Neural progenitor cell (in vitro differentiated cells): ENCODE results near the gene DYSF. TPM values are rescaled to one million over a fixed set of nuclear protein-coding genes. Genes with fewer than 3 reads are reported as not detected.

ENCODE experiments used
- DNase-seq: peaks from one replicate; pipeline ENCODE4 v3.0.0-alpha.2; 2016; ENCODE audit warnings: low spot score
- H2AFZ ChIP-seq: fragments of 200-600 bp; sonication (generic); replicated peaks from 2 replicates; pipeline ENCODE4 v1.6.1; 2016; ENCODE audit warnings: antibody characterized with exemption
- H3F3A ChIP-seq: fragments of 200-600 bp; sonication (generic); 2 replicates; pipeline ENCODE4 v1.6.1; 2016; ENCODE audit warnings: antibody characterized with exemption, low read depth
- H3K27ac ChIP-seq: fragments of 200-600 bp; sonication (generic); 2 replicates; pipeline ENCODE4 v1.5.1; 2016; ENCODE audit warnings: mild to moderate bottlenecking
- H3K27me3 ChIP-seq: fragments of 200-600 bp; sonication (generic); 2 replicates; pipeline ENCODE4 v1.6.1; 2016; ENCODE audit warnings: mild to moderate bottlenecking, moderate library complexity
- H3K36me3 ChIP-seq: fragments of 200-600 bp; sonication (generic); 2 replicates; pipeline ENCODE4 v1.5.1; 2016
- H3K4me1 ChIP-seq: fragments of 200-600 bp; sonication (generic); 2 replicates; pipeline ENCODE4 v1.6.1; 2016; ENCODE audit warnings: mixed run types
- H3K4me2 ChIP-seq: fragments of 200-600 bp; sonication (generic); 2 replicates; pipeline ENCODE4 v1.6.1; 2016
- H3K4me3 ChIP-seq: fragments of 200-600 bp; sonication (generic); 2 replicates; pipeline ENCODE4 v1.5.1; 2016
- H3K79me2 ChIP-seq: fragments of 200-600 bp; sonication (generic); 2 replicates; pipeline ENCODE4 v1.6.1; 2016; ENCODE audit warnings: low read depth
- H3K9ac ChIP-seq: fragments of 200-600 bp; sonication (generic); 2 replicates; pipeline ENCODE4 v1.6.1; 2016
- H3K9me3 ChIP-seq: fragments of 200-600 bp; sonication (generic); 2 replicates; pipeline ENCODE4 v1.5.1; 2016; ENCODE audit warnings: low read depth
- H4K20me1 ChIP-seq: fragments of 200-600 bp; sonication (generic); 2 replicates; pipeline ENCODE4 v1.6.1; 2016; ENCODE audit warnings: low read depth
- H3K27ac Mint-ChIP-seq: 3 replicates; pipeline ENCODE4 v1.8.0; 2021; ENCODE audit warnings: mixed read lengths
- H3K27me3 Mint-ChIP-seq: 2 replicates; pipeline ENCODE4 v1.8.0; 2022; ENCODE audit warnings: low read depth, mild to moderate bottlenecking, inconsistent platforms, moderate library complexity, mixed read lengths; ENCODE audit not compliant: insufficient read depth
- H3K36me3 Mint-ChIP-seq: 3 replicates; pipeline ENCODE4 v1.8.0; 2021; ENCODE audit warnings: mixed read lengths
- H3K4me1 Mint-ChIP-seq: 3 replicates; pipeline ENCODE4 v1.8.0; 2021; ENCODE audit warnings: mixed read lengths
- H3K4me3 Mint-ChIP-seq: 3 replicates; pipeline ENCODE4 v1.8.0; 2021; ENCODE audit warnings: mild to moderate bottlenecking, moderate library complexity, mixed read lengths
- H3K9me3 Mint-ChIP-seq: 3 replicates; pipeline ENCODE4 v1.8.0; 2020; ENCODE audit warnings: mixed read lengths
- EZH2 ChIP-seq: fragments of 200-600 bp; sonication (generic); IDR thresholded peaks from 2 replicates; pipeline ENCODE4 v1.6.1; 2017; ENCODE audit warnings: antibody characterized with exemption, mild to moderate bottlenecking, moderate library complexity
- EZH2phosphoT487 ChIP-seq: fragments of 200-600 bp; sonication (generic); IDR thresholded peaks from 2 replicates; pipeline ENCODE4 v1.6.1; 2017; ENCODE audit warnings: antibody characterized with exemption
- total RNA-seq: library from RNA; depleted of rRNA; stranded (reverse); fragments of >200 nt; gene quantifications from 2 replicates; pipeline ENCODE4 v1.2.3, GENCODE V29; 2015; ENCODE audit warnings: low replicate concordance
- TF ChIP-seq, protein P1 (sequence below): fragments of 200-600 bp; sonication (generic); IDR thresholded peaks from 2 replicates; pipeline ENCODE4 v1.5.1; 2017; ENCODE audit warnings: antibody characterized with exemption, mild to moderate bottlenecking

The DYSF gene
- total RNA-seq, 1 donor from 2014 or later, result 0.39 TPM

DNA sequence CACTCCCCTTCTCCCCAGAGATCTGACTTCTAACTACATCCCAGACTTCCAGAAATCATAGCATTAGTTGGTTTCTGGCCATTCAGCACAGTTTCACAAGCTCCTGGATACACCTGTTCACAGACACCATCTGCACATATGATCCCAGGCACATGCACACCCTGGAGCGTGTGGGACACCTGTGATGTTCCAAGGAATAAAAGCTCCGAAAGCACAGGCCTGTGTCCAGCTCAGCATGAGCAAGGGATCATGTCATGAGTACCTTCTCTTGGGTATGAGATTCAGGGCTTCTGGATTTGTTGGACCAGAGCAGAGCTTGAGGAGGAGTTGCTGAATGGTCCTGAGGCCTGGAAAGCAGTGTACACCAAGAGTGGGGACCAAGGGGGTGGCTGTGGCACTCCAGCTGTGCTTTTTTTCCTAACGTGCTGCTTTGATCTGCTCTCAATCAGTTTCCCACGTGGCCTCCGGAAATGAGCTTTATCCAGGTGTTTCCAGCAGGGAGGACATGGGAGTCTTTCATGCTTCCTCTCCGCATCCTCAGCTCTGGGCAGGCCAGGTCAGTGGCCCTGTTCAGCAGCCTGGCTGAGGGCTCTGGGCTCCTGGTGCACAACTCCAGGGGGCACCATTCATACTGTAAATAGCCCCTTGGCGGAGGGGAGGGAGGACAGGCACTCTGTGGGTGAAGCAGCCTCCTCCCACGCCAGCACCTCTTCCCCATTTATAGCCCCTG is 1.8 kb downstream of the DYSF start:
- Mint-ChIP-seq H3K9me3 (peaks cover 2% of the 10 kb centered on the region), H3K27ac (peak overlapping the region; percentile 48), H3K4me3 (peak overlapping the region; percentile 66), H3K27me3 (peaks cover 23% of the 10 kb centered on the region), H3K36me3 (no peaks in the 10 kb centered on the region), H3K4me1 (peaks cover 35% of the 10 kb centered on the region)
- Histone ChIP-seq H3K27me3 (peaks cover 40% of the 10 kb centered on the region), H4K20me1 (peaks cover 5% of the 10 kb centered on the region), H3K4me3 (no peak overlapping the region), H3K4me1 (peaks cover 32% of the 10 kb centered on the region), H3K4me2 (peak overlapping the region; percentile 37), H3F3A (peaks cover 26% of the 10 kb centered on the region), H3K9ac (no peak overlapping the region), H3K36me3 (no peaks in the 10 kb centered on the region), H3K79me2 (no peaks in the 10 kb centered on the region), H2AFZ (no peak overlapping the region), H3K27ac (no peak overlapping the region), H3K9me3 (no peaks in the 10 kb centered on the region)
- TF ChIP-seq, protein P1, sequence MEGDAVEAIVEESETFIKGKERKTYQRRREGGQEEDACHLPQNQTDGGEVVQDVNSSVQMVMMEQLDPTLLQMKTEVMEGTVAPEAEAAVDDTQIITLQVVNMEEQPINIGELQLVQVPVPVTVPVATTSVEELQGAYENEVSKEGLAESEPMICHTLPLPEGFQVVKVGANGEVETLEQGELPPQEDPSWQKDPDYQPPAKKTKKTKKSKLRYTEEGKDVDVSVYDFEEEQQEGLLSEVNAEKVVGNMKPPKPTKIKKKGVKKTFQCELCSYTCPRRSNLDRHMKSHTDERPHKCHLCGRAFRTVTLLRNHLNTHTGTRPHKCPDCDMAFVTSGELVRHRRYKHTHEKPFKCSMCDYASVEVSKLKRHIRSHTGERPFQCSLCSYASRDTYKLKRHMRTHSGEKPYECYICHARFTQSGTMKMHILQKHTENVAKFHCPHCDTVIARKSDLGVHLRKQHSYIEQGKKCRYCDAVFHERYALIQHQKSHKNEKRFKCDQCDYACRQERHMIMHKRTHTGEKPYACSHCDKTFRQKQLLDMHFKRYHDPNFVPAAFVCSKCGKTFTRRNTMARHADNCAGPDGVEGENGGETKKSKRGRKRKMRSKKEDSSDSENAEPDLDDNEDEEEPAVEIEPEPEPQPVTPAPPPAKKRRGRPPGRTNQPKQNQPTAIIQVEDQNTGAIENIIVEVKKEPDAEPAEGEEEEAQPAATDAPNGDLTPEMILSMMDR, result no peak
- TF ChIP-seq EZH2 (no peak), EZH2phosphoT487 (no peak)
- no peak for DNase-seq

DNA sequence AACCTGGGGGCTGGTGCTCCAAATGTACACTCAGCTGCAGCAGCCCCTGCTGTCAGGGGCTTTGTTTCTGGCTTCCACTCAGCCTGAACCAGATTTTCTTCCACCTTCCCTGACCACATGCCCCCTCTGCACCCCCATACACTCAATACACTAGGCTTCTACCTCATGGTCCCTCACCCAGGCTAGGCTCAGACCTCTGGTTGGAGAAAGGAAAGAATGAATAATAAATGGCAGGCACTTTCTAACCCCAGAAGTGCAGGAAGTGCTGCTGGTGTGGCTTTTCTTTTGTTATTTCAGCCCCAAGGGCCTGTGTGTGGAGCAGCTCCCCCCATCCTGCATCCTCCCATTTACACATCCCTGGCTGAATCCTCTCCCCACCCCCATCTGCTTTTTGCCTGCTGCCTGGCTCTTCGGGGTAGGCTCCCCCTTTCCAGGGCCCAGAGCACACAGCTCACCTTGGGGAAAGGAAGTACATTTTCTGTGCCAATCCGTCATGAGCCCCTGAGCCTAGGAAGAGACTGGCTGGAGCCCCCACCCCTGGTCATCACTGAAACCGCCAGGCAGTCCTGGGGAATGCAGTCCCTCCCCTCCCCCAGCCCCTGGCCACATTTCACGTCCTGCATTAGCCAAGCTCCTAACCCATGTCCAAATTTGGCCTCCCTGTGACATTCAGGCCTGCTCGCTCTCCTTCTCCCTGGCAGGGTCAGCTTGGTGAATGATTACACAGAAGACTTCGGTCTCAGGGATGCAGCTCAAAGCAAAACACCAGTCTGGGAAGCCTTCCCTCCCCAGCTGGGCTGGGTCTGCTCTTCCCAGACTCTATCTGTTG is 2.6 kb downstream of the DYSF start:
- H3K36me3 Mint-ChIP-seq, result no peaks in the 10 kb centered on the region
- Histone ChIP-seq H4K20me1 (peaks cover 5% of the 10 kb centered on the region), H3K27me3 (peaks cover 41% of the 10 kb centered on the region), H2AFZ (peak overlapping the region; percentile 30), H3K79me2 (no peaks in the 10 kb centered on the region), H3K36me3 (no peaks in the 10 kb centered on the region), H3K27ac (no peak overlapping the region), H3K4me3 (no peak overlapping the region), H3K9me3 (no peaks in the 10 kb centered on the region), H3K4me1 (peaks cover 32% of the 10 kb centered on the region), H3F3A (peaks cover 26% of the 10 kb centered on the region), H3K9ac (no peak overlapping the region), H3K4me2 (peak overlapping the region; percentile 37)
- H3K4me1 Mint-ChIP-seq, result peaks cover 39% of the 10 kb centered on the region
- H3K27ac Mint-ChIP-seq, result peak overlapping the region; percentile 95
- peak overlapping the region; percentile 15 for H3K4me3 Mint-ChIP-seq
- DNase-seq, result no peak
- H3K9me3 Mint-ChIP-seq, result peaks cover 2% of the 10 kb centered on the region
- TF ChIP-seq EZH2 (no peak), EZH2phosphoT487 (no peak)
- TF ChIP-seq, protein P1, result no peak
- H3K27me3 Mint-ChIP-seq, result peaks cover 26% of the 10 kb centered on the region

DNA sequence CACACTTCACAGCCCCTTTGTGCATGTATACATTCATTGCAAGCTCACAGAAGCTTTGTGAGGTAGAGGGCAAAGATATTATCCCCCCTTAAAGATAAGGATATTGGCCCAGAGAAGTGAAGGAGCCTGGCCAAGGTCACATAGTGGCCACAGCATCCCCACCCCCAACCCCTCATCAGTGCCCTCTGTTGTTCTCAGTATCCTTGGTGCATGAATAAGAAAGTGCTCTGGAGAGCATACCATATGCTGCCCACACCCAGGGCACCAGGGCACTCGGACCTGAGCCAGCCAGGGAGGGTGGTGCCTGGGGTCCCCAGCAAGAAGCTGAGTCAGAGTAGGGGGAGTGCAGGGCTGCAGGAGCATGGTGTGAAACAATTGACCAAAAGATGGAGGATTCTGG is 3.3 kb downstream of the DYSF start:
- peaks cover 28% of the 10 kb centered on the region for H3K27me3 Mint-ChIP-seq
- Histone ChIP-seq H3K27me3 (peaks cover 46% of the 10 kb centered on the region), H3F3A (peaks cover 26% of the 10 kb centered on the region), H3K9ac (no peak overlapping the region), H3K4me1 (peaks cover 32% of the 10 kb centered on the region), H3K9me3 (no peaks in the 10 kb centered on the region), H2AFZ (peak overlapping the region; percentile 30), H3K4me3 (no peak overlapping the region), H3K79me2 (no peaks in the 10 kb centered on the region), H3K27ac (no peak overlapping the region), H3K4me2 (no peak overlapping the region), H3K36me3 (no peaks in the 10 kb centered on the region), H4K20me1 (peaks cover 5% of the 10 kb centered on the region)
- TF ChIP-seq EZH2, result no peak
- peaks cover 2% of the 10 kb centered on the region for H3K9me3 Mint-ChIP-seq
- DNase-seq, result no peak
- no peaks in the 10 kb centered on the region for H3K36me3 Mint-ChIP-seq
- H3K27ac Mint-ChIP-seq, result peak overlapping the region; percentile 95
- peaks cover 39% of the 10 kb centered on the region for H3K4me1 Mint-ChIP-seq
- H3K4me3 Mint-ChIP-seq, result no peak overlapping the region
